Measurements from ENCODE around the gene ZNF407. TPM values are rescaled to one million over a fixed set of nuclear protein-coding genes. Genes with fewer than 3 reads are reported as not detected.

The ZNF407 gene
- total RNA-seq, 1 experiment from 2014 or later, result 7.6 TPM

GRCh38 chr18:75068682-75069435 is 471.2 kb downstream of the ZNF407 start:
- no peak for TF ChIP-seq EGR1 (IDR thresholded peaks at IDR 0.05; ENCODE audit: low read depth)
- no peak for TF ChIP-seq POLR2A (IDR thresholded peaks at IDR 0.05; ENCODE audit: borderline replicate concordance, extremely low read depth, insufficient read depth, insufficient read length)
- TF ChIP-seq FOSL1 (IDR thresholded peaks at IDR 0.05; ENCODE audit: low read depth), result no peak
- no peak for TF ChIP-seq JUND (IDR thresholded peaks at IDR 0.05)
- no peak for TF ChIP-seq SIN3A (IDR thresholded peaks at IDR 0.05; ENCODE audit: low read depth)
- no peak for TF ChIP-seq ATF3 (IDR thresholded peaks at IDR 0.05)
- TF ChIP-seq EZH2phosphoT487 (IDR thresholded peaks at IDR 0.05; ENCODE audit: borderline replicate concordance), result no peak
- TF ChIP-seq YY1 (IDR thresholded peaks at IDR 0.05; ENCODE audit: extremely low read depth, insufficient replicate concordance, low read depth, low read length), result no peak
- ChIA-PET RAD21 (ENCODE audit: low non-redundant PET in 1 of 2, low total read pairs in 2 of 2, uncharacterized antibody in 2 of 2, unreplicated experiment in 2 of 2) (no interaction called here), POLR2A (no interaction called here), CTCF (no interaction called here)
- H3K4me3 ChIP-seq (replicated peaks in 1 of 2; ENCODE audit: low read depth in 1 of 2, low read length in 2 of 2), result no peak overlapping the region
- H3K27ac ChIP-seq (ENCODE audit: low read depth, low read length), result no peak overlapping the region
- ATAC-seq (no peak), DNase-seq (ENCODE audit: low read depth, low spot score) (no peak)
- no peaks in the 10 kb centered on the region for H3K9me2 ChIP-seq (ENCODE audit: insufficient read depth)
- H3K36me3 ChIP-seq (ENCODE audit: control insufficient read depth in 1 of 2, insufficient read depth in 2 of 2, low read length in 2 of 2), result no peaks in the 10 kb centered on the region
- intact Hi-C loops (cut with micrococcal nuclease), result no loop called here
- no peak overlapping the region for H2AFZ ChIP-seq (ENCODE audit: low read depth, low read length, poor library complexity, severe bottlenecking)
- H4K20me1 ChIP-seq (ENCODE audit: insufficient read depth), result no peaks in the 10 kb centered on the region
- H3K9ac ChIP-seq (ENCODE audit: low read length), result no peak overlapping the region
- H3K4me1 ChIP-seq (ENCODE audit: control insufficient read depth in 1 of 2, insufficient read depth in 2 of 2, low read length in 2 of 2), result peaks cover 7 to 28% of the 10 kb centered on the region in 2 experiments
- no peak overlapping the region for H3K4me2 ChIP-seq (ENCODE audit: low read length)
- no TSS peak for BruUV-seq (replicated peaks)
- H3K27me3 ChIP-seq (ENCODE audit: insufficient read depth, low read length), result no peaks in the 10 kb centered on the region
- H3K9me3 ChIP-seq (ENCODE audit: control insufficient read depth in 1 of 2, insufficient read depth in 1 of 2, low read depth in 1 of 2, low read length in 2 of 2), result no peaks in the 10 kb centered on the region
- no peaks in the 10 kb centered on the region for H3K79me2 ChIP-seq (ENCODE audit: insufficient read depth, low read length)

GRCh38 chr18:75070235-75070624 is 472.6 kb downstream of the ZNF407 start:
- CTCF ChIA-PET, result no interaction called here
- H2AFZ ChIP-seq (ENCODE audit: low read depth, low read length, poor library complexity, severe bottlenecking), result no peak overlapping the region
- BruUV-seq (replicated peaks), result no TSS peak
- H3K27ac ChIP-seq (ENCODE audit: low read depth, low read length), result peak overlapping the region; percentile 57
- POLR2A ChIA-PET, result no interaction called here
- ATAC-seq (peak; percentile 10; the same call in 1 of the 2 replicates), DNase-seq (ENCODE audit: low read depth, low spot score) (no peak)
- H3K9me3 ChIP-seq (ENCODE audit: control insufficient read depth in 1 of 2, insufficient read depth in 1 of 2, low read depth in 1 of 2, low read length in 2 of 2), result no peaks in the 10 kb centered on the region
- TF ChIP-seq SP1 (IDR thresholded peaks at IDR 0.05; ENCODE audit: low read depth) (no peak), MAX (IDR thresholded peaks at IDR 0.05) (no peak), POLR2AphosphoS5 (IDR thresholded peaks at IDR 0.05; ENCODE audit: low read depth, low read length) (no peak), CEBPB (IDR thresholded peaks at IDR 0.05; ENCODE audit: low read depth) (no peak), CBX3 (IDR thresholded peaks at IDR 0.05; ENCODE audit: low read depth) (no peak), YY1 (IDR thresholded peaks at IDR 0.05; ENCODE audit: extremely low read depth, insufficient replicate concordance, low read depth, low read length) (no peak), ZNF274 (IDR thresholded peaks at IDR 0.05; ENCODE audit: low read depth, low read length) (no peak), POLR2A (IDR thresholded peaks at IDR 0.05; ENCODE audit: borderline replicate concordance, extremely low read depth, insufficient read depth, insufficient read length) (no peak), EZH2 (IDR thresholded peaks at IDR 0.05) (no peak), RAD21 (IDR thresholded peaks at IDR 0.05; ENCODE audit: low read depth) (no peak), SRF (IDR thresholded peaks at IDR 0.05; ENCODE audit: low read depth) (no peak), EZH2phosphoT487 (IDR thresholded peaks at IDR 0.05; ENCODE audit: borderline replicate concordance) (no peak)
- no peaks in the 10 kb centered on the region for H3K27me3 ChIP-seq (ENCODE audit: insufficient read depth, low read length)
- RAD21 ChIA-PET (ENCODE audit: low non-redundant PET in 1 of 2, low total read pairs in 2 of 2, uncharacterized antibody in 2 of 2, unreplicated experiment in 2 of 2), result no interaction called here
- no peaks in the 10 kb centered on the region for H4K20me1 ChIP-seq (ENCODE audit: insufficient read depth)
- peaks cover 7 to 28% of the 10 kb centered on the region in 2 experiments for H3K4me1 ChIP-seq (ENCODE audit: control insufficient read depth in 1 of 2, insufficient read depth in 2 of 2, low read length in 2 of 2)
- H3K79me2 ChIP-seq (ENCODE audit: insufficient read depth, low read length), result no peaks in the 10 kb centered on the region
- intact Hi-C loops (cut with micrococcal nuclease), result no loop called here
- H3K4me3 ChIP-seq (replicated peaks in 1 of 2; ENCODE audit: low read depth in 1 of 2, low read length in 2 of 2), result peak overlapping the region; percentile 33 to 52
- H3K9me2 ChIP-seq (ENCODE audit: insufficient read depth), result no peaks in the 10 kb centered on the region
- H3K9ac ChIP-seq (ENCODE audit: low read length), result peak overlapping the region; percentile 52
- H3K4me2 ChIP-seq (ENCODE audit: low read length), result peak overlapping the region; percentile 88
- H3K36me3 ChIP-seq (ENCODE audit: control insufficient read depth in 1 of 2, insufficient read depth in 2 of 2, low read length in 2 of 2), result no peaks in the 10 kb centered on the region
